ENCODE results near the gene IL22. TPM values are rescaled to one million over a fixed set of nuclear protein-coding genes. Genes with fewer than 3 reads are reported as not detected.

The IL22 gene, protein sequence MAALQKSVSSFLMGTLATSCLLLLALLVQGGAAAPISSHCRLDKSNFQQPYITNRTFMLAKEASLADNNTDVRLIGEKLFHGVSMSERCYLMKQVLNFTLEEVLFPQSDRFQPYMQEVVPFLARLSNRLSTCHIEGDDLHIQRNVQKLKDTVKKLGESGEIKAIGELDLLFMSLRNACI
- not detected in 5 replicates for total RNA-seq (2022; extraction: Qiagen RNA extraction)

DNA sequence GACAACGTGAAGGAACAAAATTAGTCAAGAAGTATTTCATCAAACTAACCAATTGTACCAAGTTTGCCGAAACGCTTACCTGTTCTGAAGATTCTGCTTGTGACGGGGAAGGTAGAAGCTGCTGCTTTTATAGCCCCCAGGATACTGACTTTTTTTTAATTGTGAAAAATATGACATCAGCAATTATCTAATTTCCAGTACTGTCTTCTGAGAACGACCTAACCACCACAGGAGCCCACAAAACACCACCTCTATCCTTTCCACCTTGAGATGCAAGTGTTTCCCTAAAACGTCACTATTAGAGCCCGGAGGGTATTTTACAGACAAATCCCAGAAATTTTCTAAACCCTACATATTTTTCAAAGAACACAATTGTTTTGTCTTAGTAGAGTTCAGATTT, at the start of gene IL22:
Gene IL22, minus strand, starts transcription at position 101 of the 400 bp plus-strand sequence. CDS start 156 bp downstream, outside the sequence.

DNA sequence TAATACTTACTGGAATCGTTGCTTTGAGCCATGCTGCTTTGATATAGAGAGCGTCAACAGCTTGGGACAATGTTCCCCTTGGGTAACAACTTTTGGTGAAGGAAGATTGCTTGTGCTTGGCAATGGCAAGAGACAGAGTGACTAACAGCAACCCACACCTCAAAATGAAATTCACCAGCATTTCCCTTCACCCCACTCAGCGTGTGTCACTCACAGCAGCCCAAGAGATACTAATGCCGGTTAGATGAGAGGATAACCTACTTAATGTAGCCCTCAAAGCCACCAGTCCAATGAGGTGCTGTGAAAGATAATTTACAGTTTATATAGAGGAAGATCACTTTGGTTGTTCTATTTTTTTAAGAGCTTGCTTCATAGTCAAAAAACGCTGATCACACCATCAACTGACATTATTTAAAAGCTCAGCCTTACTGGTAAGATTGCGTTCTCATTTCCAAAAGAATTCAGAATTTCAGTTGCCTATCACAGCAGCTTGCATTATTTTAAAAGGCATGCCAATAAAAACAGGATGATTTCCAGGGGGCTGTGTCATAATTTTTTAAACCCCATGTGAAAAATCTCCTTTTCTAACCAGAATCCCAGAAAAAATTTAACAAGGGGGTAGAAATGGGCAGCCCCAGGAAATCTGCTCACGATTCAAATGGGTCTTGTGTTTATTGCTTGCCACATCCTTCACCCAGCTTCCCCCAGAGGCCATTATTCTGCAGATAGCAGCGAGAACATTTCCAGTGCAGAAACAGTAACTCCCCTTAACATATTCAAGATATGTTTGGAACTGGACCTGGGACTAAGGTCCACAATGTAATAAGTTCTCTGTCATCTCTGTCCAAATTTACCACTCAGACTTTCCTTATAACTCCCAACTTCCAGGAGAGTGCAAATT, 27.6 kb downstream of the IL22 start, which contains the start of gene IL26:
Gene IL26, minus strand, starts transcription at position 235 of the 901 bp plus-strand sequence. Its CDS starts 54 bp downstream, at position 181.

Other genes with a start within 250 kb of the IL22 start
- not detected in 5 replicates for gene IFNG, start 93.9 kb downstream of the IL22 start, total RNA-seq (2022; extraction: Qiagen RNA extraction)
- not detected in 5 replicates for gene IL26, start 27.8 kb downstream of the IL22 start, total RNA-seq (2022; extraction: Qiagen RNA extraction)
- gene MDM1, start 78.8 kb upstream of the IL22 start, total RNA-seq (2022; extraction: Qiagen RNA extraction) = 5.0 to 6.7 TPM (median 6.1 TPM) in 5 replicates